ENCODE data around the gene CCDC137. TPM values are rescaled to one million over a fixed set of nuclear protein-coding genes. Genes with fewer than 3 reads are reported as not detected.

The CCDC137 gene
- total and polyA plus RNA-seq, 2 of the 13 experiments (the other 11 are each of a cell fraction or from before 2014, with no cell fraction given): 14.6 to 39.1 TPM

- TF ChIP-seq GABPB1 (CRISPR knock-in tag; IDR thresholded peaks at IDR 0.05): peak; percentile 49; the same call in 1 of the 2 replicates
- 0 out of 2 replicates have a peak, but pooled peaks have one; percentile 33 for TF ChIP-seq AHR (CRISPR knock-in tag; IDR thresholded peaks at IDR 0.05)
- TF ChIP-seq MTA1 (CRISPR knock-in tag; IDR thresholded peaks at IDR 0.05; ENCODE audit: borderline replicate concordance): no peak
- TF ChIP-seq DZIP1 (CRISPR knock-in tag; IDR thresholded peaks at IDR 0.05): 0 out of 2 replicates have a peak, but pooled peaks have one; percentile 1
- TF ChIP-seq HNF1B (CRISPR knock-in tag; IDR thresholded peaks at IDR 0.05): 0 out of 2 replicates have a peak, but pooled peaks have one; percentile 29
- 0 out of 2 replicates have a peak, but pooled peaks have one; percentile 61 for TF ChIP-seq ZNF572 (CRISPR knock-in tag; IDR thresholded peaks at IDR 0.05)
- 0 out of 2 replicates have a peak, but pooled peaks have one; percentile 29 for TF ChIP-seq ESRRA (CRISPR knock-in tag; IDR thresholded peaks at IDR 0.05; ENCODE audit: low read depth)
- 0 out of 2 replicates have a peak, but pooled peaks have one; percentile 13 for TF ChIP-seq RARA (CRISPR knock-in tag; IDR thresholded peaks at IDR 0.05)
Observed at GRCh38 chr17:81652906-81653771, 13.4 kb upstream of the CCDC137 start (continued).
